Measurements from ENCODE around the gene COG3.
A peak's percentile ranks its signal among the peaks of the same experiment; 100 is the strongest.

COG3 gene

DNA sequence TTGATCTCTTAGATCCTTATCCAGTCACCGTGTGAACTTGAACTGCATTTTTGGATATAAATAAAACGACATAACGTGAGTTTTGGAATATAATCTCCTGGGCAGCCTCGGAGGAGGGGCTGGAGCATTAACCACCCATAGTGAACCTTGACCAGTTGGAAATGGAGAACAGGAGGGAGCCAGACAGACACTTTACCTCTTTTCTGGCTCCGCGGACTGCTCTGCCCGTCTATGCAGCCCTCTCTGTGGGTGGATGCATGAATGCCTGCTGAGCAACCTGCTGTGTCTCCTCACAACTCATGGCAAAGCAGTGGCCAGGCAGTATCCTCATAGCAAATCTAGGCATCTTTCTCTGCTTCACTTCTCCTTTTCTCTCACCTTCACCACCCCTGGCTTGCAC is 10.5 kb upstream of the COG3 start:
- Histone ChIP-seq H3K4me3 (no peak overlapping the region), H3K27ac (no peak overlapping the region)
- no peak for DNase-seq (ENCODE audit: low spot score)
- TF ChIP-seq, protein P1, sequence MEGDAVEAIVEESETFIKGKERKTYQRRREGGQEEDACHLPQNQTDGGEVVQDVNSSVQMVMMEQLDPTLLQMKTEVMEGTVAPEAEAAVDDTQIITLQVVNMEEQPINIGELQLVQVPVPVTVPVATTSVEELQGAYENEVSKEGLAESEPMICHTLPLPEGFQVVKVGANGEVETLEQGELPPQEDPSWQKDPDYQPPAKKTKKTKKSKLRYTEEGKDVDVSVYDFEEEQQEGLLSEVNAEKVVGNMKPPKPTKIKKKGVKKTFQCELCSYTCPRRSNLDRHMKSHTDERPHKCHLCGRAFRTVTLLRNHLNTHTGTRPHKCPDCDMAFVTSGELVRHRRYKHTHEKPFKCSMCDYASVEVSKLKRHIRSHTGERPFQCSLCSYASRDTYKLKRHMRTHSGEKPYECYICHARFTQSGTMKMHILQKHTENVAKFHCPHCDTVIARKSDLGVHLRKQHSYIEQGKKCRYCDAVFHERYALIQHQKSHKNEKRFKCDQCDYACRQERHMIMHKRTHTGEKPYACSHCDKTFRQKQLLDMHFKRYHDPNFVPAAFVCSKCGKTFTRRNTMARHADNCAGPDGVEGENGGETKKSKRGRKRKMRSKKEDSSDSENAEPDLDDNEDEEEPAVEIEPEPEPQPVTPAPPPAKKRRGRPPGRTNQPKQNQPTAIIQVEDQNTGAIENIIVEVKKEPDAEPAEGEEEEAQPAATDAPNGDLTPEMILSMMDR (IDR thresholded peaks at IDR 0.05), result no peak

DNA sequence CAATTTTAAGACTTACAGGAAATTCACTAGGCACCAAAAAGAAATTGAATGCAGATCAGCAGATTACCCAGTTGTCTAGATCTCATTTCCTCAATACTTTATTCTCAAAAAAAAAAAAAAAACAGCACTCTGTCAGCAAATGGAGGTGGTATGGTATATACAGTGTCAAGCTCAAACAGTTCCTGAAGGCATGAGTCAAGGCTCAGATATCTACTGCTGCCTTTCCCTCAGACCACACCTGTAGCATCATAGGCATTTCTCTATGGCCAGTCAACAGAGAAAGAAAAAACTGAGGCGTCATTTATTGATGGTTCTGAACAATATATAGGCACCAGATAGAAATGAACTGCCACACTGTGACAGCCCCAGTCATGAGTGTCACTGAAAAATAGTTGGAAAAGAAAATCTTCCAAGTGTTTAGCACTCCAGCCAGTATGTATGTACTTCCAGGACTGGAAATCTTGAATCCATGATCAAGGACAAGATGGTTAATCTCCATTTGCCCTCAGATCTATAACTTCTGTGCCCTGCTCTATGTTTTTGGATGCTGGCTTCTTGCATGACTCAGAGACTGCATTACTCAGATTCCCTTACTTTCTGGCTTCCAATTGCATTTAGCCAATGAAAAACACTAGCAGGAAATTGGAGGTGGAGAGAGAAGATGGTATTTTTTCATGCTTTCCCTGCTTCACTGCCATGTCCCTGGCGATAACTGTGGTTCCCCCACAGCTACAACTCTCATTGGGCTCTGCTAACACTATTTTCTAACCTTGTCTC is 8.4 kb upstream of the COG3 start:
- no peak overlapping the region for H3K27ac ChIP-seq
- TF ChIP-seq, protein P1 (IDR thresholded peaks at IDR 0.05), result no peak
- DNase-seq (ENCODE audit: low spot score), result no peak
- no peak overlapping the region for H3K4me3 ChIP-seq

DNA sequence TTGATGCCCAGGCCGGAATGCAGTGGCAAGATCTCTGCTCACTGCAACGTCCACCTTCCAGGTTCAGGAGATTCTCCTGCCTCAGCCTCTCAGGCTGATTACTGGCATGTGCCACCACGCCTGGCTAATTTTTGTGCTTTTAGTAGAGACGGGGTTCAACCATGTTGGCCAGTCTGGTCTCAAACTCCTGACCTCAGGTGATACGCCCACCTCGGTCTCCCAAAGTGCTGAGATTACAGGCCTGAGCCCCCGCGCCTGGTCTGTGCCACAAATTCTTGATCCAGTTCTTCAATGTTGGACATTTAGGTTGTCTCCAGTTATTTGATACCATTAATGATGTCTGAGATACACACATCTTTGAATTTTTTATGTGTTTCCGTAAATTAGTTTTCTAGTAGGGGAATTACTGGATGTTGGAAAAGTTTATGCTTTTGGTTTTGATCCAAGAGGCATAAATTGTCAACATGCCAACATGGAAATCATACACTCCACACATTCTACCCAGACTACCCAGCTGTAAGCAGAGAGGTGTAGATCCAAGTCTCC is 525 bp upstream of the COG3 start:
- H3K4me3 ChIP-seq, result peak overlapping the region; percentile 89
- TF ChIP-seq, protein P1 (IDR thresholded peaks at IDR 0.05), result no peak
- no peak for DNase-seq (ENCODE audit: low spot score)

DNA sequence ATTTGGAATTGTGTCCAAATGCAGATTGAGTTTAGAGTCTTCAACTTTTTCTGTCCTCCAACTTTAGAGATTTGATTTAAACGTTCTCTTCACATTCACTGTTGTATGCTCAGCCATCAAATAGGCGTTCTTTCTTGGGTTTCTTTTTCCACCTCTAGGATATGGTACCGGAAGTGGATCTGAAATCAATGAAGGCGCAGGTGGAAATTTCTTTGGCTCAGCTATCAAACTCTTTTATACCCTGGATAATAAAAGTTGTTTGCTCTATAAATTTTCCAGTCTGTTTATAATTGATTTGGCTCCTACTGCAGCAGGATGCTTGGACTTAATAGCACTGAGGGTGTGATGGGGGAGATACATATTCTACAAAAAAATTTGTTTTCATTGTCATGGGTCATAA is 1.6 kb downstream of the COG3 start:
- Histone ChIP-seq H3K27ac (no peak overlapping the region), H3K4me3 (peak overlapping the region; percentile 89)
- DNase-seq (ENCODE audit: low spot score), result no peak
- TF ChIP-seq, protein P1 (IDR thresholded peaks at IDR 0.05), result no peak

More for the DNA sequence above, 525 bp upstream of the COG3 start:
- peak overlapping the region; percentile 61 to 97 for H3K27ac ChIP-seq

DNA sequence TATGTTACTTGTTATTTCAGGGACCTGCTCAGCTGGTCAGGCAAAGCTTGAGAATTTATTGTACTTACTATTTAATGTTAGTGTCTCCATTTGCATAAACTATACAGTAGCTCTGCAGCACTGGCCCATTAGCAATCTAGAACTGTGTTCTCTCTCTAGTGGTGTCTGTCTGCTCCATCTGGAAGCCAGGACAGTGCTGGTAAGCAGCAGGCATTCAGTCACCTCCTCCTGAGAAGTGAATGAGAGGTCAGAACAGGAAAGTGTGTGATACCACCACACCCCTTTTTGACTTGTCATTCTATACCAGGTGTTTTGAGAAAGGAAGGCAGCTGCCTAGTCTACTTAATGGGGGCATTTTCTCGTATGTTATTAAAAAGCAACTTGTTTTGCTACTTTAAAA is 3.9 kb downstream of the COG3 start:
- DNase-seq (ENCODE audit: low spot score), result no peak
- Histone ChIP-seq H3K4me3 (no peak overlapping the region), H3K27ac (no peak overlapping the region)
- TF ChIP-seq, protein P1 (IDR thresholded peaks at IDR 0.05), result no peak

DNA sequence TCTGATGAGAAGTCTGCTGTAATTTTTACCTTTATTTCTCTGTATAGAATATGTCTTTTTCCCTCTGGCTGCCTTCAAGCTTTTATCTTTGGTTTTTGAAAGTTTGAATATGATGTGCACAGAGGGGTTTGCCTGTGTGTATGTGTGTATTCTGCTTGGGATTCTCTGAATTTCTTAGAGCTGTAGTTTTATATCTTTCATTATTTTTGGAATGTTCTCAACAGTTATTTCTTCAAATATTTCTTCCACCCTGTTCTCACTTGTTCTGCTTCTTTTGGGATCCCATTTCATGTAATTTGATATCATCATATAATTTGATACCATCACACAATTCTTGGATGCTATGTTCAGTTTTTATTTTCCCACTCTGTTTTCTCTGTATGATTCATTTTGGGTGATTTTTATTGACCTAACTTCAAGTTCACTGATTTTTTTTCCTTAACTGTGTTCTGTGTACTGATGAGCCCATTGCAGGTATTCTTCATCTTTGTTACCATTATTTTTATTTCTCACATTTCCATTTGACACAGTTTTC is 7.5 kb downstream of the COG3 start:
- no peak overlapping the region for H3K27ac ChIP-seq
- TF ChIP-seq, protein P1 (IDR thresholded peaks at IDR 0.05), result no peak
- no peak for DNase-seq (ENCODE audit: low spot score)
- no peak overlapping the region for H3K4me3 ChIP-seq

DNA sequence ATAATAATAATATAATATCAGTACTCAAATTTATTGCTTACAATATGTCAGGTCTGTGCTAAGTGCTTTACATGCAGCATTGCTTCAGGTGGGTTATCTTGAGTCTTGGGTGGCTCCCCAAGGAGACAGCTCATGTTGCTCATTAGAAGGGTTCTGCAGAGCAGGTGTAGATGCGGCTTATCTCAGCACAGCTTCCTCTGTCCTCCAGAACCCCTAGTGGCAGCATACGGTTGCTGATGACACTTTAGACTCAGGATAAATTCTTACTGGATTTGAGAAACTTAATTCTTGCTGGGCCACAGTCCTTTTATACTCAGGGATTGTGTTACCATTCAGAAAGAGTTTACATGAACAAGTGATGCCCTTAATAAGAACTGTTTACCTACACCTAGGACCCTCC is 8.9 kb downstream of the COG3 start:
- no peak for DNase-seq (ENCODE audit: low spot score)
- no peak overlapping the region for H3K4me3 ChIP-seq
- no peak overlapping the region for H3K27ac ChIP-seq
- TF ChIP-seq, protein P1 (IDR thresholded peaks at IDR 0.05), result no peak
